Measurements from ENCODE around the gene USP22.

DNA sequence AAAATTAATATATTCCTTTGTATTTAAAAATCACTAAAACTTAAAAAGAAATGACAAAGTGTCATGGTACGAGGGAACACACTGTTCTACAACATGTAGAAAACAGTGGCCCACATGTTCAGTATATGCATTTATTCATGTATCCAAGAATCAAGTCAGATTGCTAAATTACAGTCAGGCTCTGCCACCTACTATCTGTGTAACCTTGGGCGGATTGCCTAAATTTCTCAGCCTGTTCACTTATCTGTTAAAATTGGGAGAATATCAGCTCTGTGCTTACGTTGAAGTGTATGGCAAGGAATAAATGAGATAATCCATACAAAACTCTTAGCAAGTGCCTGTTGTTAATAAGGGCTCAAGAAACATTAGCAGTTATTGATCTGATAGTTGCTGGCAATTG lies 3.4 kb upstream of the USP22 start:
- TF ChIP-seq CTCF (IDR thresholded peaks at IDR 0.05) (no peak), POLR2A (IDR thresholded peaks at IDR 0.05) (no peak)

Measured in testis (tissue), 2 donors.